Motor neuron (in vitro differentiated cells): ENCODE results near the gene WFS1. TPM values are rescaled to one million over a fixed set of nuclear protein-coding genes. Genes with fewer than 3 reads are reported as not detected.
A peak's percentile ranks its signal among the peaks of the same experiment; 100 is the strongest.

Source experiments
- ATAC-seq, 8 experiments: fragments of 200-7000 bp; cut with Tn5 transposase; replicated peaks in 6 of 8; 2 replicates each; pipeline ENCODE4 v1.8.0; 2021; ENCODE audit warnings: mild to moderate bottlenecking in 8 of 8, moderate library complexity in 8 of 8
- H3K27ac ChIP-seq, 2 donors: fragments of 250-450 bp; sonication (Bioruptor Pico); 2 replicates each; pipeline ENCODE4 v1.9.0; 2021; ENCODE audit warnings: antibody characterized with exemption in 2 of 2, mild to moderate bottlenecking in 2 of 2, moderate library complexity in 1 of 2
- H3K4me1 ChIP-seq, 2 donors: fragments of 250-450 bp; sonication (Bioruptor Pico); replicated peaks in 1 of 2; 2 replicates each; pipeline ENCODE4 v1.6.1; 2021; ENCODE audit warnings: antibody characterized with exemption in 2 of 2, mild to moderate bottlenecking in 2 of 2, moderate library complexity in 1 of 2
- H3K4me3 ChIP-seq, 5 donors: fragments of 250-450 bp; sonication (Bioruptor Pico); 2 replicates each; pipeline ENCODE4 v1.9.0; 2021; ENCODE audit warnings: antibody characterized with exemption in 5 of 5, mild to moderate bottlenecking in 5 of 5, moderate library complexity in 4 of 5
- WGBS, 10 experiments: fragments of 450-650 bp; shearing (Covaris generic); methylation state at CpG; one replicate each; pipeline ENCODE4 v1.0.0; 2022; 5-methylcytosine and 5-hydroxymethylcytosine counted together
- in situ Hi-C, 9 experiments: fragments of 400-800 bp; cut with MboI; loops; one replicate each; pipeline ENCODE4 v1.15.0; 2021; ENCODE audit warnings: low sequenced_read_pairs in 9 of 9, low pct_unique_long_range_greater_than_20kb in 2 of 9; ENCODE audit not compliant: unreplicated experiment in 9 of 9
- total RNA-seq, 8 experiments: library from RNA; unstranded; fragments of 300-600 nt; gene quantifications; 2 replicates each; pipeline versions ENCODE4 v1.2.3 to v1.2.4, GENCODE V29; 2022

Gene WFS1
- total RNA-seq, 8 experiments from 2014 or later, result 5.2 to 23.7 (median 8.7) TPM

DNA sequence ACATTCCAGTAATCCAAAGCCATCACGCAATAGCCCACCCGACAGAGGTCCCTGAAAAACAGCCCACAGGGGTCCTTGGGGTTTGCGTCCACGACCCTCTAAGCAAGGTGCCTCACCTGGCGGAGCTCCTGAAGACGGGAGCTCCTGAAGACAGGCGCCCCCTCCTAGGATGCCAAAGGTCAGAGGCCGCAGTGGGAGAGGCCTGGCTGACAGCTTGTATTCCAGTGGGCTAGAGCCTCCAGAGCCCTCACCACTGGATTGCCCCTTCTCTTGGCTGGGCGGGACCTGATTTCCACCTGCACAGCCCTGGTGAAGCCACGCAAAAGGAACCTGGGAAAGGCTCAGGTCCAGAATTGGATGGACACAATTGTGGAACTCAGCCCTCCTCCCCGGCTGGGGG is 29.7 kb upstream of the WFS1 start:
- Histone ChIP-seq H3K4me3 (no peak overlapping the region), H3K27ac (no peak overlapping the region), H3K4me1 (no peaks in the 10 kb centered on the region)
- no peak for ATAC-seq
- 0 to 70% (median 19%) methylated on average over 2 to 4 of the region's 11 CpGs; no CpG with 5 or more reads in 6 of the 10 experiments for WGBS, 10 experiments
- in situ Hi-C loops, result loop anchor here in 1 of 9 experiments (25.0 kb wide), 1 partner anchor 103 kb away; no protein-coding TSS in a partner anchor

DNA sequence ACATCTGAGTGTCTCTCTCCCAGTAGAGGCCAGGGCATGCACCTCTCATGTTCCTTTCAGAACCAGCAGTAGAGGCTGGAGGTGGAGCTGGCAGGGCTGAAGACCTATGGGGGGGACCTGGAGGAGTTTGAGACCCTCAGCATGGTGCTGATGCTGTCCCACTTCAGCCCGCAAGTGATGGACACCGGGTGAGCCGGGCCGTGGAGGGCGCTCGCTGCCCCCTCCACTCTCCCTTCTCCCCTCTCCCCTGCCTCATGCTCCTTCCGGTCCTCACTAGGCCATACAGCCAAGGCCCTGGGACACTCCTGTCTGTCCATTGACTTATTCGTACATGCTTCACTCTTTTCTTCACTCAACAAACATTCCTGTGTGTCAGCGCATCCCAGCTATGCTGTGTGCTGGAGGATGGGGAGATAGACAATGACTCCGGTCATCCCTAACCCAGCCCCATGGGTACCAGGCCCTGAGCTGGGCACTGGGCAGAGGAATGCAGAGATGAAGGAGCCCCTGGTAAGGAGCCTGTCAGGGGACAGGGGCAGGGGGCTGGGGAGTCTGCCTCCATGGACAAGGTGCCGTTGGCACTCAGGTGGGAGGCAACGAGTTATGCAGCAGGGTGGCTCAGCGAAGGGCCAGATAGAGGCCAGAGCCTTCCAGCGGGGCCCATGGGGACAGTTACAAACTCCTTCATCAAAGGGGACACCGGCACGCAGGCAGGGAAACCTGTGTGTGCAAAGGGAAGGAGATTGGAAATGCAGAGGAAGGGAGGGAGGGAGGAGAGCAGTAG is 28.4 kb upstream of the WFS1 start:
- WGBS, 10 experiments, result 40 to 100% (median 83%) methylated on average over 1 to 9 of the region's 16 CpGs; no CpG with 5 or more reads in 4 of the 10 experiments
- H3K27ac ChIP-seq, result no peak overlapping the region
- H3K4me3 ChIP-seq, result no peak overlapping the region
- in situ Hi-C loops, result loop anchor here in 1 of 9 experiments (25.0 kb wide), 1 partner anchor 104 kb away; no protein-coding TSS in a partner anchor
- no peaks in the 10 kb centered on the region for H3K4me1 ChIP-seq
- no peak for ATAC-seq

DNA sequence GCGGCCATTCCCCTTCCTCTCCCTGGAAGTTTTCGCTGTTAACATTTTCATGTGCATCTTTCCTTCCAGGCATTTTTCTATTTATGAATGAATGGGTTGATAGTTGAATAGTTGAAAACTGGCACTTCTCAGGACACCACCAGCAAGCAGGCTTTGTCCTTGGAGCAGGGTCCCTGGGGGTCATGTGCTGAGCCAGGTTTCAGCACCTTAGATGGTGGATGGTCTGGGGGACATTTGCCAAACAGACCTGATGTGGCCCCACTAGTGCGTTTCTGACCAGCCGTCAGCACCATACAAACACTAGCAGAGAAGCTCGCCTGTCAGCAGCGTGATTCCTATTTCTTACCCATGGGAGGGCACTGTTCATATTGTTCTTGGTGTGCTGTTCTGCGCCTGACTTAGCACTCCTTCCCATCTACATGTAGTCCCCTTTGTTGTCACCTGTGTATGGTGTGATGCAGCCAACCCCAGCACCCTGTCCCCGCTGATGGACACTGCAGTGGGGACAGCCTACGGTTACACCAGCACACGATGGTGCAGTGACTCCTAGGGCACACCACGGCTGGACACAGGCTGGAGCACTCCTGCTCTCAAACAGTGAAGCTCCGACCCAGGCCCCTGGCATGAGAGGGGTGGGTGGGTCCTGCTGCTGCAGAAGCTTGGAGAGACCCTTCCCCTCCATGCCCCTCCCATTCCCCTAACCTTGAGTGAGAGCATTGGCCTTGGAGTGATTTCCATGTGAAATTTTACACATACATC is 27.2 kb upstream of the WFS1 start:
- ATAC-seq, result no peak
- no peaks in the 10 kb centered on the region for H3K4me1 ChIP-seq
- no peak overlapping the region for H3K27ac ChIP-seq
- H3K4me3 ChIP-seq, result no peak overlapping the region
- in situ Hi-C loops, result loop anchor here in 1 of 9 experiments (25.0 kb wide), 1 partner anchor 105 kb away; no protein-coding TSS in a partner anchor
- WGBS, 10 experiments, result 14 to 80% (median 67%) methylated on average over 1 to 5 of the region's 12 CpGs; no CpG with 5 or more reads in 3 of the 10 experiments

DNA sequence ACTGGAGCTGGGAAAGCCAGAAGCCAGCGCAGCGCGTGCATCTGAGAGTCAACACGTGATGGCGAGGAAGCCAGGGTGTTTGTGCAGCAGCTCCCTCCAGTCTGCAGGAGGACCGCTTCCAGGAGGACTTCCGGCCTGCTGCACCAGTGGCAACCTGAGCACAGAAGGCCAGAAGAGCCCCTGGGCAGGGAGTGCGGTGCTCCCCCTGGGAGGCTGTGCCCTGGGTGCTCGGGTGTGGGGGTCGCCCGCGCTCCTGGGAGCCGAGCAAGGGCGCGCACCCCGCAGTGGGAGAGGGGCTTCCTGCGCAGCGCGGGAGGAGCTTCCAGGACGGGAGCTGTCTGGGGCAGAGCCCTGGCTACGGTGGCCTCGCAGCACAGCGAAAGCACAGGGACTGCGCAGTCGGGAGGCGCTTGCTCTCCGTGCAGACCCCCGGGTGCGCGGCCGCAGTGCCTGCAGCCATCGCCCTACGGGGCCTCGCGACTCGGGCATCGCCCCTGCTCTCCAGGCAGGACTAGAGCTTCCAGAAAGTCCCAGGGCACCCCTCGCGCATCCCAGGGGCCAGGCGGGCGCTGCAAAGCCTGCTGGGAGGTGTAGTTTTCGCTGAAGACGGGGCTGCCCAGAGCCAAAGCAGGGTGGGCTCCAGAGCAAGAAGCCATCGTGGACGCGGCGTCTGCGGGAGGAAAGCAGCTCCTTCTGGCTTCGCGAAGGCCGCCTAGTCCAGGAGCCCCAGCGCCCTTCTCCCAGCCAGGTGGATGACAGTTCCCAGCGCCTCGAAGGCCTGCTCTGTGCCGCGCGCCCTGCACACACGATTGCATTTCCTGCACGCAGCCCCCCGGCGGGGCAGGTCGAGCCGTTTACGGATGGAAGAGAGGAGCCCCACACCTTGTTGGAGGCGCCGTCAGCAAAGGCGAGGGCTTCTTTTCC is 24.1 kb upstream of the WFS1 start:
- 11 to 100% (median 83%) methylated on average over 1 to 25 of the region's 67 CpGs; no CpG with 5 or more reads in 3 of the 10 experiments for WGBS, 10 experiments
- H3K4me1 ChIP-seq, result no peaks in the 10 kb centered on the region
- peak in 5 of 8 experiments; percentile 67 to 89 (median 88) for ATAC-seq
- no peak overlapping the region for H3K27ac ChIP-seq
- in situ Hi-C loops, result loop anchor here in 1 of 9 experiments (25.0 kb wide), 1 partner anchor 108 kb away; no protein-coding TSS in a partner anchor
- H3K4me3 ChIP-seq, result peak overlapping the region in 3 of 5 donors; percentile 9 to 22 (median 18)

DNA sequence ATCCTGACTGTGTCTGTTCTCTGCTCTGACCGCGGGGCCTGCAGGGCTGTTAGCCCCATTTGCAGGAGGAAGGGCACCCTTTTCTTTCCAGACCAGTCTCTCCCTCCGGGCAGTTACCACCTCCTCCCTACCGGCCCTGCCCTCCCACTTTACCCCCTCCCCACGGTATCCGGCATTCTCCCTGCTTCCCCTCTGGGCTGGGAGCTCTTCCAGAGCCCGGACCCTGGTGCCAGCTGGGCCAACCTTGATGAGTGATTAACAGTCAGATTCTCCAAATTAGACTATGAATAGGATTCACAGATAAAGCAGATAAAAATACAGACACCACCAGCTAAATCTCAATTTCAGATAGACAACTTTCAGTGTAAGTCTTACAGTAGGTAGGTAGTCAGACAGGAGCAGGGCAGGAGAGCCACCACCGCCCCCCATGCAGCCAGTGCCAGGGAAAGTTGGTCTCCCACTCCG is 23.4 kb upstream of the WFS1 start:
- in situ Hi-C loops, result loop anchor here in 1 of 9 experiments (25.0 kb wide), 1 partner anchor 109 kb away; no protein-coding TSS in a partner anchor
- 28 to 100% (median 82%) methylated on average over 1 to 4 of the region's 9 CpGs; no CpG with 5 or more reads in 5 of the 10 experiments for WGBS, 10 experiments
- no peak overlapping the region for H3K27ac ChIP-seq

DNA sequence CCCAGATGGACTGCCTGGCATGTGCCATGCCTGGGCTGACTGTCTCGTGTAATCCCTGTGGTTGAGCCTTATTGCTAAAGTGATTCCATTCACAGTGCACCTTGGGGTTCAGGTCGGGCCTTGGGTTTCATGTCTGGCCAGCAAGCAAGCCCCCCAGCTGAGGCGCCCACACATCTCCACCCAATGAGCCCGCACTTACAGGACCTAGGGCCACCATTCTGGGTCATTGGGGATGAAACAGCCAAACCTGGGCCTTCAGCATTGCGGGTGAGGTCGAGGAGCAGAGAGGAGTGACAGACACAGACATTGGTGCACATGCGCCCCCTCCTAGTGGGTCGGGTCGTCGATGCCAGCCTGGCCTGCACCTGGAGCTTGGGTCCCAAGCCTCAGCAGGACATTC is 21.3 kb upstream of the WFS1 start:
- Histone ChIP-seq H3K27ac (no peak overlapping the region), H3K4me3 (no peak overlapping the region), H3K4me1 (no peaks in the 10 kb centered on the region)
- in situ Hi-C loops, result loop anchor here in 1 of 9 experiments (25.0 kb wide), 1 partner anchor 111 kb away; no protein-coding TSS in a partner anchor
- ATAC-seq, result no peak
- WGBS, 10 experiments, result 0 to 100% (median 72%) methylated on average over 1 to 3 of the region's 10 CpGs; no CpG with 5 or more reads in 4 of the 10 experiments

More for the DNA sequence above, 23.4 kb upstream of the WFS1 start:
- Histone ChIP-seq H3K4me1 (no peaks in the 10 kb centered on the region), H3K4me3 (no peak overlapping the region)
- no peak for ATAC-seq

DNA sequence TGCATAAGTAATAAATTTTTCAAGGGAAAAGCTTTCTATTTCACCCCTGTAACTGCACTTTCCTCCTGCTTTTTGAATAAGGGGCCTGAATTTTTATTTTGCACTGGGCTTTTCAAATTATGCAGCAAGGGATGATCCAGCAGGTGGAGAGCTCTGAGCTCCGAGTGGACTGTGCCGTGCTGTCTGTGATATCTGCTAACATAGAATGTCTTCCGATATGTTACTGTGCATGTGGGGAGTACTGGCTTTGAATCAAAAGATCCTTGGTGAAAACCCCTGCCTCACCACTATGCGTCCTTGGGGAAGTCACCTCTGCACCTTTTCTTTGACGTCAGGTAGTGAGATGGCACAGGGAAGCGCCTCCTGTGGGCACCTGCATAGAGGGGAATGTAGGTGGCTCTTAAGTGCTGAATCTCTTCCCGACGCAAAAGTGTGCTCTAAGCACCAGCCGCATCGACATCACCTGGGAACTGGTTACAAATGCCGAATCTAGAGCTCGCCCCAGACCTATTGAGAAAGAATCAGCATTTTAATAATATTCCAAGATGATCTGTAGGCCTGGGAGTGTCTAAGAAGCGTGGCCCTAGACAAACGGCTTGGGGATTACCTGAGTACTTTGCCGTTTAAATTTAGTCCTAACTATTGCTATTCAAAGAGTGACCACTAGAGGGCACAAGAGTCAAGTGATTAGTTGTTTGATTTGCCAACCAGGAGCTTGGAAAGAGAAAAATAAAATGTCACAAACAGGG is 19.2 kb upstream of the WFS1 start:
- ATAC-seq, result peak; percentile 43 to 67 (median 61)
- in situ Hi-C loops, result loop anchor here in 6 of 9 experiments (5.0 to 25.0 kb wide), 4 partner anchors 74 to 312 kb away; no protein-coding TSS in a partner anchor
- H3K4me3 ChIP-seq, result no peak overlapping the region
- H3K4me1 ChIP-seq, result no peaks in the 10 kb centered on the region
- H3K27ac ChIP-seq, result no peak overlapping the region
- whole genome bisulfite sequencing, 10 experiments, result 3 to 67% (median 19%) methylated on average over 1 to 14 of the region's 15 CpGs; no CpG with 5 or more reads in 1 of the 10 experiments

DNA sequence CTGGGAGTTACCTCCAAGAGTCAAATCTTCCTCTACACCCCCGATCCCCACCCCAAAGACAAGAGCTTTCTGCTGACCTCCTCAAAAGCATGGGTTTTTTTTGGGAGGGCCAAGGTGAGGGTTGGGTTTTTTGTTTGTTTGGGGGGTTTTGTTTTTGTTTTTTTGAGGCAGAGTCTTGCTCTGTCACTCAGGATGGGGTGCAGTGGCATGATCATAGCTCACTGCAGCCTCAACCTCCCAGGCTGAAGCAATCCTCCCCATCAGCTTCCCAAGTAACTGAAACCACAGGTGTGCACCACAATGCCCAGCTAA is 18.7 kb upstream of the WFS1 start:
- ATAC-seq, result peak in 1 of 8 experiments; percentile 2

DNA sequence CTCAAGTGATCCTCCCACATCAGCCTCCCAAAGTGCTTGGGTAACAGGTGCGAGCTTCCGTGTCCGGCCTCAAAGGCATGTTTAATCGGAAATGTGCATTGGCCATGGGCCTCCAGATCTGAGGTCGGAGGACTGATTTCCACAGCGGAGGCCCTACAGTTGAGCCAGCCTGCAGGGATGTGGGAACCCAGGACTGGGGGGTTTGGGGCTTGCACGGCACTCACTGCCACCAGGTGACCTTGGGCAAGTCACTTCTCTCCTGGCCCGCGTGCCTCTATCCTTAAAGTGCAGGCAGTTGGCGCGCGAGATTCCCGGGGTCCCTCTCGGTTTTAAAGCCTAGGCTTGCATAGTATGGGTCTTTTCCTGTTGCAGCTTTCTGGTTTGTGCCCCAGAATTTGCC is 18.3 kb upstream of the WFS1 start:
- H3K4me1 ChIP-seq, result no peaks in the 10 kb centered on the region
- no peak overlapping the region for H3K4me3 ChIP-seq
- H3K27ac ChIP-seq, result no peak overlapping the region
- 33 to 100% (median 86%) methylated on average over 1 to 7 of the region's 14 CpGs; no CpG with 5 or more reads in 4 of the 10 experiments for WGBS, 10 experiments
- in situ Hi-C loops, result loop anchor here in 6 of 9 experiments (5.0 to 25.0 kb wide), 4 partner anchors 73 to 311 kb away; no protein-coding TSS in a partner anchor
- no peak for ATAC-seq

More for the DNA sequence above, 18.7 kb upstream of the WFS1 start:
- in situ Hi-C loops, result loop anchor here in 6 of 9 experiments (5.0 to 25.0 kb wide), 4 partner anchors 74 to 311 kb away; no protein-coding TSS in a partner anchor
- H3K27ac ChIP-seq, result no peak overlapping the region
- no peaks in the 10 kb centered on the region for H3K4me1 ChIP-seq
- H3K4me3 ChIP-seq, result no peak overlapping the region
- WGBS, 10 experiments, result 0% methylated on average over 1 of the region's 1 CpG; no CpG with 5 or more reads in 5 of the 10 experiments

DNA sequence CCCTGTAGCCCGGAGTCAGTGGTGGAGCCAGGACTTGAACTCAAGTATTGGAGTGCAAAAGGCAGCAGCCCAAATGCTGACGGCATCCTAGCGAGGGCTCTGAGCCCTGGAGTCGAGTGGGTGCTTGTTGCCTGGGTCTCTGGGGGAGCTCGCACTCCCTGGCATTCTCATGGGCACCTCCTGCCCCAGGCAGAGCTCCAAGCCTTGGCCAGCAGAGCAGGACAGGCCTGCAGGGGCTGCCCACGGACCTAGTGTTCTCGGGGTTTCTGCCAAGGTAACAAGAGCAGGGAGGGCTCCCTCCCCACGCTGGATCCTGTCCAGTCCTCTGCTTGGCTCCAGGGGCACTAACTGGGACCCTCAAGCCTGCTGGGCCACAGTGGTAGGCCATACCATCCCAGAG is 17.6 kb upstream of the WFS1 start:
- Histone ChIP-seq H3K27ac (no peak overlapping the region), H3K4me3 (no peak overlapping the region), H3K4me1 (peaks cover 0 to under 1% of the 10 kb centered on the region in 2 donors)
- in situ Hi-C loops, result loop anchor here in 6 of 9 experiments (5.0 to 25.0 kb wide), 4 partner anchors 73 to 310 kb away; no protein-coding TSS in a partner anchor
- WGBS, 10 experiments, result 66 to 100% (median 87%) methylated on average over 1 to 7 of the region's 8 CpGs; no CpG with 5 or more reads in 6 of the 10 experiments
- no peak for ATAC-seq

DNA sequence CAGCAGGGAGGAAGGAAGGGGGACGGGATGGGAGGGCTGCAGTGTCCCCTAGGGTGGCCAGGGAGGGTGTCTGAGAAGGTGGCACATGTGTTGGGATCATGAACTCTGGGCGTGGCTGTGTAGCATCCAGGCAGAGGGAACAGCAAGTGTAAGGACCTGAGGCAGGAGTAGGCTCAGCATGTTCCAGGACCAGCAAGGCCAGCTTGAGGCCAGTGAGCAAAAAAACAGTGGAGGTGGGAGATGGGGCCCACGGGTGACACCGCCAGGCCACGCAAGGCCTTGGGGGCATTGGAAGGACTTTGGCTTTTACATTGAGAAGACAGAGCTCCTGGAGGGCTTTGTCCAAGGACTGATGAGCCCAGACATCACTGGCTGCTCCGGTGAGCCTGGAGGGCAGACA is 16.5 kb upstream of the WFS1 start:
- in situ Hi-C loops, result loop anchor here in 6 of 9 experiments (5.0 to 25.0 kb wide), 4 partner anchors 72 to 309 kb away; no protein-coding TSS in a partner anchor
- no peak for ATAC-seq
- WGBS, 10 experiments, result 20 to 83% (median 78%) methylated on average over 1 to 4 of the region's 6 CpGs; no CpG with 5 or more reads in 7 of the 10 experiments
- Histone ChIP-seq H3K27ac (no peak overlapping the region), H3K4me1 (peaks cover 0 to 4% of the 10 kb centered on the region in 2 donors), H3K4me3 (no peak overlapping the region)
